GM18520 (cell line): ENCODE data around the gene RPS5.
"Not testable (repeated sequence)": the region's sequence is repeated elsewhere in the genome, so short reads cannot be mapped to it uniquely, and the experiment has no call there.

Experiments
- ATAC-seq: cut with Tn5 transposase; IDR thresholded peaks from one replicate; pipeline ENCODE4 v1.9.1; 2021; ENCODE audit not compliant: unreplicated experiment

RPS5 gene

DNA sequence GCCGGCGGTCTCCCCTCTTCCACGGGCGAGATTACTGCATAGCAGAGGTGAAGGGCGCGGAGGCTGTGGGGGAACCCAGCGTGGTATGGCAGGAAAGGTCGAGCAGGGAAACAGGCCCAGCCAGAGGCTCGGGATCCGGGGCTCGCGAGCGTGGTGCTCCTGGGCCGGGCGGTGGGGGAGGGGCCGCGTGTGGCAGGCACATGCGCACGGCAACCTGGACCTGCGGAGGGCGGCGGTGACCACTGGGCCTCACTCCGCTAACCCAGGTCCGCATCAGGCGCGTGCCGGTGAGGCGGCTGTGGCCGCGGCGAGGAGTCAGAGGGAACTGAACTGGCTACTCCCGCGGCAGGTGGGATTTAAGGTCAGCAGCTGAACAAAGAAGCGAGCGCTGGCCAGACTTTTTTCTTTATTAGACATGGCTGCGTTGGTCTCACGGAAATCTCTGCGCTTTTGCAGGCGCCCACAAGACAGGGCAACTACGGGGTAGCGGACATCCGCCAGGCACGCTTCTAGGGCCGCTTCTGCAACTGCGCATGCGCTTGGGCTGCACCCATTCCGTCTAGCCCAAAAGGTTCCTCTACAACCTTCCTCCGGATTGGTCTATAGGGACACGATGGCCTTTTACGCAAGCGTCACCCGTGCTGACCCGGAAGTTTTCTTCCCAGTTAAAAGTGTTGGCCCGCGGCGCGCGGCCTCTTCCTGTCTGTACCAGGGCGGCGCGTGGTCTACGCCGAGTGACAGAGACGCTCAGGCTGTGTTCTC is at the start of gene RPS5:
Gene RPS5 (plus strand): TSS at position 694 of the 762 bp plus-strand sequence. CDS start 869 bp downstream, outside the sequence.
- peak; percentile 87 for ATAC-seq

DNA sequence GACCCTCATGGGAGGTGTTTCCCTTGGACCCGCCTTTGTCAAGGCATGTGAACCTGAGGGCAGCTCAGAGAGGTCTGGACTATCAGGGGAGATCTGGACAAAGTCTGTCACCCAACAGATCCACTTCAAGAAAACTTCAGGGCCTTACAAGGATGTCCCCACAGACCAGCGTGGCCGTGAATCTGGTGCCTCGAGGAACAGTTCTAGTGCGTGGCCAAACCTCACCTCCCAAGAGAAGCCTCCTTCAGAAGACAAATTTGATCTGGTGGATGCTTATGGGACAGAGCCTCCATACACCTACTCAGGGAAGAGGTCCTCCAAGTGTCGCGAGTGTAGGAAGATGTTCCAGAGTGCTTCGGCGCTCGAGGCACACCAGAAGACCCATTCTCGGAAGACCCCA is 48.7 kb upstream of the RPS5 start:
- ATAC-seq, result no peak

DNA sequence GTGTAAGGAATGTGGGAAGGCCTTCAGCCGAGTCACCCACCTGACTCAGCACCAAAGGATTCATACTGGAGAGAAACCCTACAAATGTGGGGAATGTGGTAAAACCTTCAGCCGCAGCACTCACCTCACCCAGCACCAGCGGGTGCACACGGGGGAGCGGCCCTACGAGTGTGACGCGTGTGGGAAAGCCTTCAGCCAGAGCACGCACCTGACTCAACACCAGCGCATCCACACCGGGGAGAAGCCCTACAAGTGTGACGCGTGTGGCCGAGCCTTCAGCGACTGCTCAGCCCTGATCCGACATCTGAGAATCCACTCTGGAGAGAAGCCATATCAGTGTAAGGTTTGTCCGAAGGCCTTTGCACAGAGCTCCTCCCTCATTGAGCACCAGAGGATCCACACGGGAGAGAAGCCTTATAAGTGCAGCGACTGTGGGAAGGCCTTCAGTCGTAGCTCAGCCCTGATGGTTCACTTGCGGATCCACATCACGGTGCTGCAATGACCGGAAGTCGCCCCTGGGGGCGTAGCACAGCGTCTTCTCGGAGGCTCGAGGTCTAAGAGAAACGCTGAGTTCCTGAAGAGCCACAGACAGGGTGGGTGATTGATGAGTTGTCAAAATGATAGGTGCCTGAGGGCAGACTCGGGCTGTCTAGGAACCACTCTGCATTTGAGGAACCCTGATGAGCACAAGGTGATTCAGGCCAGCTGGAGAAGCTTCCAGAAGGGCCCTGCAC is 48.1 kb upstream of the RPS5 start:
- no peak for ATAC-seq

DNA sequence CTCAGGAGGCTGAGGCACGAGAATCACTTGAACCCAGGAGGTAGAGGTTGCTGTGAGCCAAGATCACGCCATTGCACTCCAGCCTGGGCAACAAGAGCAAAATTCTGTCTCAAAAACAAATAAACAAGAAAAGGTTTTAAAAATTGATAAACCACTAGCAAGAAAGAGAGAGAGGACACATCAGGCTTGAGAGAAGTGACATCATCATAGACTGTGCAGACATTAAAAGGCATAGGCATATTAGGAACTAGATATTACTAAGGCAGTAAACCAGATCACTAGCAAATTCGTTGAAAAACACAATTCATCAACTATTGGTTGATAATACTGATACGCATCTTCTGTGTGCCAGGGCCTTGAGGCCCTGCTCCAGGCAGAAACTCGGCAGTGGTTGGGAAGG is 41.5 kb upstream of the RPS5 start:
- no peak for ATAC-seq

DNA sequence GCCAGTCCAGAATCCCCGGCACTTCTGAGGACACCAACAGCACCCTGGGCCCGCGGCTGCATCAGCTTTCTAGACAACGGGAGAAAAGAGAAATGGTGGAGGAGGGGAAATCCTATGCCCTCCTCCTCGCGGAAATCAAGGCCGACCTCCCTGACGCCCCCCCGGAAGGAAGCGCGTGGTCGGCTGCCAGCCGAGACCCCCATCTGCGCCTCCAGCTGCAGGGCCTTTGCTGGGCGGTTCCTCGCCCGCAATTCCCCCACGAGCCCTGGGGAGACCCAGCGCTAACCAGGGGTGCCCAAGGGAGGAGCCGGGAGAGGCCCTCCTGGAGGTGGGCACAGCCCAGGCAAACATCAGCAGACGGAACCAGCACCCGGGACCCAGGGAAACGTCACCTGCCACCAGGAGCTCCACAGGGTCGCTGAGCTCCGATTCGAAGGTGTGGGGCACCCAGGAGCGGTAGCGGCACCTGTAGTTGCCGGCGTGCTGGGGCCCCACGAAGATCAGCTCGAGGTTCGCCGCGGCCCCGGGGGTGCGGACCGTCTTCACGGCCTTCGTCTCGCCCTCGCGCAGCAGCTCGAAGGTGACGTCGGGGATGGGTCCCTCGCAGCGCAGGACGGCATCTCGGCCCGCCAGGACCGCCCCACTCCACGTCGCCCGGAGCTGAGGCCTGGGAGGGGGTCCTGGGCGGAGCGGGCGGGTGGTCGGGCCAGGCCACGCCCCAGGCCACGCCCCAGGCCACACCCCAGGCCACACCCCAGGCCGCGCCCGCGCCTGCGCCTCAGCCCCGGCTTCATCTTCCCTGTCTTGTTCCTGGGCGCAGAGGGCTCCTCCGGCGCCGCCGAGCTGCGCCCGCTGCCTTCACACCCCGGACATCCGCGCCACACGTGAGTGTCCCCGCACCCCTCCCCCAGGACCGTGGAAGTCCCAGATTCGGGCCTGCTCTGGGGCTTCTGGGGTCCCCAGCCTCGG is 39.8 kb upstream of the RPS5 start:
- peak; percentile 71 for ATAC-seq

DNA sequence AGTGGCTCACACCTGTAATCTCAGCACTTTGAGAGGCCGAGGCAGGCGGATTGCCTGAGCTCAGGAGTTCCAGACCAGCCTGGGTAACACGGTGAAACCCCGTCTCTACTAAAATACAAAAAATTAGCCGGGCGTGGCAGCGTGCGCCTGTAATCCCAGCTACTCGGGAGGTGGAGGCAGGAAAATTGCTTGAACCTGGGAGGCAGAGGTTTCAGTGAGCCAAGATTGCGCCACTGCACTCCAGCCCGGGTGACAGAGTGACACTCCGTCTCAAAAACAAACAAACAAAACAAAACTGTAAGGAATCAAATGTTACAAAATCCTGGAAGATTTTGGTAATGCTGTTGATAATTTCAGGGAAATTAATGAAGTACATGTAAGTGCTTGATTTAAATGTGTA is 39.0 kb upstream of the RPS5 start:
- not testable (repeated sequence) for ATAC-seq

DNA sequence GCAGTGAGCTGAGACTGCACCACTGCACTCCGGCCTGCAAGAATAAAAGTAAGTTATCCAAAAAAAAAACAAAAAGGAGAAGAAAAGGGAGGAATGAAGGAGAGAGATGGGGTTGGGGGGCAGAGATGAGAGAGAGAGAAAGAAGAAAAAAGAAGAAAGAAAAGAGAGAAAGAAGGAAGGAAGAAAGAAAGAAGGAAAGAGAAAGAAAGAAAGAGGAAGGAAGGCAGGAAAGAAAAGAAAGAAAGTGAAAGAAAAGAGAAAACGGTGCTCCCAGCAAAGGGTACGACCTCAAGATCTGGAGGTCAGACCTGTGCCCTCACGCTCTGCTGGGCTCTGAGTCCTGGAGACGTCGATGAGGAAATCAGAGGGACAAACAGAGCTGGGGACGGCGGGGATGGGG is 37.5 kb upstream of the RPS5 start:
- no peak for ATAC-seq

DNA sequence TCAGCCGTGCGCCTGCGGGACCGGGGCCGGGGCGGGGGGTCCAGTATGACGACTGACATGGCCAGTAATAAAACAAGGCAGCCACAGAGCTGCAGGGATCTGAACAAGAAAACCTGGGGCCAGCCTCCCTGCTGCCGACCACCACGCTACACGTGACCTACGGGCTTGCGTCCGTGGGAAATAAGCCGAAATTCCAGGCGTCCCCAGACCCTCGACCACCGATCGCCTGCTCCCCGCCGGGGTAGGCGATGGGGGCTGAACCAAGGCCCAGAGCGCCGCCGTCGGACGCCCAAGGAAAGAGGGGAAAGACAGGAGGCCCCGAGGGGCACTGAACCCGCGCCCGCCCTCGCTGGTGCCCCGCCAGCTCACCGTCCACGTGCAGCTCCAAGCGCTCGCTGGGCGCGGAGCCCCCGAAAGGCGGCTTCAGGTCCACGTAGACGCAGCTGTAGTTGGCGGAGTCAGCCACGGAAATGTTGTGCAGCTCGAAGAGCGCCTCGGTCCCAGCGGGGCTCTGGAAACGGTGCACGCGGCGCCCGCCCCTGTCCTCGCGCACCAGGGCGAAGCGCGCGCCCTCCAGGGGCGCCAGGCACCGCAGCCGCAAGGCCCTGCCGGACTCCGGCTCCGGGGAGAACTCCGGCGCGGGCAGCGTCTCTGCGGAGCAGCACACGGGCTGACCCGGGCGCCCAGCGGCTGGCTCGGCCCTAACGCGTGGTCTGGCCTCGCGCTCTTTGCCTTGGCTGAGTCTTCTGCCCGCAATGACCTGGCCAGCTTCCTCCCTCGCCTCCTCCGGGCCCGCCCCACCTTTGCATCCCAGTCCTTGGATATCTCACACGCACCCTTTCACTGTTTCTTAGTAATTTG is 36.8 kb upstream of the RPS5 start:
- ATAC-seq, result no peak

DNA sequence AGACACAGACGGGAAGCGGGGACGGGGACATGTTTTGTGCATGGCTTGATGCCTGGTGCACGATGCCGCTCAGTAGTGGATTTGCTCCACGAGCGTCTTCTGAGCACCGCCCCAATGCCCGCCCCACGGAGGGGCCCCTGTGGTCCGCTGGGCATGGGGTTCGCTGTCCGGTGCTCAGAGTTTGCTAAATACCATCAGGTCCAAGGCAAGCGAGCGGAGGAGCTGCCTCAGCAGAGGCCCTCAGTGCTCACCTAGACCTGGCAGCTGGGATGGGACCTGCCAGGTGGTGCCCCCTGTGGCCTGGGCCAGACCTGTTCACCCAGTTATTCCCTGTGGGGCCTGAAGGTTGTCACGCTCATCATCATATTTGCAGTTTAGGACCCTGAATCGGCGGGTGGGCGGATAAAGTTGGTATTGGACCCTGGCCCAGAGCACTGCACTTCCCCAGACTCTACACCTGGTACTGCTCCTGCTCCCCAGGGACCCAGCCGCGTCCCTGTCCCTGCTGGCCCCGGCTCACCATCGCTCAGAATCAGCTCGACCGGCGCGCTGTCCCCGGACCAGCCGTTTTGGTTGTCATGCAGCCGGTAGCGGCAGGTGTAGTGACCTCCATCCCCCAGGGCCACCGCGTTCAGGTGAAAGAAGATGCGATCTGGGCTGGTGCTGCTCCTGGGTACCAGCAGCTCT is 36.1 kb upstream of the RPS5 start:
- no peak for ATAC-seq

DNA sequence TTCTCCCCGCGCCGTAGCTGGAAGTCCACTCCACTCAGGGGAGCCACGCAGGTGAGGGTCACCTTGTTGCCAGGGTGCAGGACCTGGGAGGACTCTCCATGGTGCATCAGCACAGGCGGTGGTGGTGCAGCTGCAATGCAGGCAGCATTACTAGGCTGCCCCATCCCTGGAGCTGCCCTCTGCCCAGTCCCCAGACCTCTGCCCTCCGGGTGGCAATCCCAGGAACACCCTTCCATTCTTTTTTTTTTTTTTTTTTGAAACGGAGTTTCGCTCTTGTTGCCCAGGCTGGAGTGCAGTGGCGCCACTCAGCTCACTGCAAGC is 35.6 kb upstream of the RPS5 start:
- ATAC-seq, result no peak

DNA sequence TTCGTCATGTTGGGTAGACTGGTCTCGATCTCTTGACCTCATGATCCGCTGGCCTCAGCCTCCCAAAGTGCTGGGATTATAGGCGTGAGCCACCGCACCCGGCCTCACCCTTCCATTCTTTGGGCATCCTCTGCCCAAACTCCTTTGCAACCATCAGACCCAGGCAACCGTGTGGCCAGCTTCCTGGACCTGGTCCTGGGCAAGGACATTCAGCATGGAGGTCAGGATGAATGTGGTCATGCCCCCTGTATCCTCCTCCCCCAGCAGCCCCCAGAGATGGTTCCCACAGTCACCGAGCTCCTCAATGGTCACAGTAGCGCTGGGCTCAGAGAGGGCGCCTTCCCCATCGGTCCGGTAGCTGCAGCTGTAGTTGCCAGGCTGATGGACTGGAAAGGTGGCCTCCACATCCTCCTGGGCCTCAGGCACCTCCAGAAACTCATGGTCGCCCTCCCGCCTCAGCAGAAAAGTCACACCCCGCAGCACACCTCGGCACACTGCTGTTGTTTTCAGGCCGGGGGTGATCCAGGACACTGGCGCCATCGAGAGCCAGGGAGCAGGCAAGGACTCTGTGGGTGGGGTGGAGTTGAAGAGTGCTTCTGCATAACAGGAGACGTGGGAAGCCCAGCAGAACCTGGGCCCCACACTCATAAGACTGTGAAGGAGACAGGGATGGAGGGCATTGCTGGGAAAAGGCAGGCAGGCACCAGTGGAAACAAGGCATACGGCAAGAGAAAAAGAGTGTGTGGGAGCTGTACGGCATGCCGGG is 34.9 kb upstream of the RPS5 start:
- no peak for ATAC-seq

DNA sequence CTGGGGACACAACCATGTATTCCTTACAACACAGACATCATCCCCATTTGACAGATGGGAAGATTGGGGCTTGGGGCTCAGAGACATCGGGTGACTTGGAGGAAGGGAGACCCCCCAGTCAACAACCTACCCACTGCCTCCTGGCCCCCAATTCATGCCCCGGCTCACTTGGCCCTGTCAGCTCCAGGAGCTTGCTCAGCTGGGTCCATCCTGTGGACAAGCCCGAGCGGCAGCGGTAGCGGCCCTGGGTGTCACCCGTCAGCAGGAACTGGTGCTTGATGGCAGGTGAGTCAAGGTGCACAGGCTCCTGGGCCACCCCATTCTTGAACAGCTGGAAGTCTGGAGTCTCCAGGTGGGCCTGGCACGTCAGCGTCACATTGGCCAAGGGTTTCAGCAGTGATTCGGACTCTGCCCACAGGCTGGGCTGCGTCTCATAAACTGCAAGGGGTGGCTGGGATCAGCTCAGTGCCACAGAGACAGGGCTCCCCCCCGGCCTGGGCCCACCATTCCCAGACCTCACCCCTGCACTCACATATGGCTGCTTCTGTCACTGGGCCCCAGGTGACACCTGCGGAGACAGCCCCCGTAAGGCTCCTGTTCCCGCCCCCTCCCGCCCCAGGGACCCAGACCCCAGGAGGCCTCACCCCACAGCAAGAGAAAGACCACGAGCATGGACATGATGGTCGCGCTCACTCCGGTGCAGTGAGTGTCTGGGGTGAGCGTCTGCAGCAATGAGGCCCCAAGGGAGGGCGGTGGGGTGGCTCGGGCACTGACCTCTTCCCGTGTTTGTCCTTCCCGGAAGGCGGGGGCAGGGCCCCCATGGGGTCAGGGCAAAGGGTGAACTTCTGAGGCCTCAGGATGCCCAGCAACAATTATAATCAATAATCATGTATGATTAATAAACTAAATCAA is 34.1 kb upstream of the RPS5 start, which contains the start of gene A1BG:
Gene A1BG (minus strand): TSS at position 733 of the 912 bp plus-strand sequence. CDS start 55 bp downstream, at position 678.
- ATAC-seq, result no peak

DNA sequence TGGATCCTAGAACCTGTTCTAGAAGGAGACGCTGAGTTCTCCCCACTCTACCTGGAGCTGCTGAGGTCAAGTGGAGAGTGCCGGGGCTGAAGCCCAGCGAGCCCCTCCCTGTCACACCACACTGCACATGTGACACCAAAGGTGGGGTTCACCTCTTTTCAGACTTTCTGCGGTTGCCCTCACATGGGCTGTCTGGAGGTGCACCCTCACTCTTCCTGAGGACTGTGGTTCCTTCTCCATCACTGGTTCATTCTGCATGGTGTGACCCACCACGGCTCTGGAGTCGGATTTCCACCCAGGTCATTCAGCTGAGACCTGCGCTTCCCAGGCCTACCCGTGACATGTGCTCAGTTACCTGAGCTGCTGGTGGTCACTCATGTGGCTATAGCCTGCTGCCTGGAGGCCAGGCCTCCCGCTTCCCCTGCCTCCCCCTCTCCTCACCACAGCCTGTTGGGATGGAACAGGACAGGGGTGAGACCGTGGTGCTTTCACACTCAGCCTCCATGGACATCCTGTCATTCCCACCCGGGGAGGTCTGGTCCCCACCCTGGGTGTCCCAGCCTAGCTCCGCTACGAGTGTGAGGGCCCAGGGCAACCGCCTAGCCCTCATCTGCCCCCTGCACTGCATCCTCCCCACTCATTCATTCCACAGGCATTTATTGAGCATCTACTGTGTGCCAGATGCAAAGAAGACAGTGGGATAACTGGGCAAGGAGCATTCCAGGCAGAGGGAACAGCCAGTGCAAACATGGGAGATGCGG is 33.2 kb upstream of the RPS5 start:
- ATAC-seq, result no peak

DNA sequence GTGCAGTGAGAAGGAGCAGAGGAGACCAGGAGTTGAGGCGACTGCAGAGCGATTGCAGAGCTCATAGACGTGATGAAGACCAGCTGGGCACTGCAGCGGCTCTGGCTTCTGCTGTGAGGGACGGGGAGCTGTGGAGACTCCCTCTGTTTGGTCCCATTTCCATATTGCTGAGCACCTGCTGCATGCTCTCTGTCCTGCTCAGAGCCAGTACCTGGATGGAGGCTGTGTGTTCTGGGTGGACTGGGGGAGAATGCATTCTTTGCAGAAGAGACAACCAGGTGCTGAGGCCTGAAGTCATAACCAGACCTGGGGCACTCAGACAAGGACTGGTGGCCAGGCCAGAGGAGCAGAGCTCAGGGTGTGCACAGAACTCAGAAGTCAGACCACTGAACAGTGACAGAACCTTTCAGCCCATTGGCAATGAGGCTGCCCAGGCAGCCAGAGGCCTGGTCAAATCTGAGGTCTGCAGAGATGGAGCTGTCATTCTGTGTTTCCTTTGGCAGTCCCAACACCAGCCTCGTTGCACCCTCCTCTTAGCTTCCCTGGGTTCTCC is 32.5 kb upstream of the RPS5 start:
- ATAC-seq, result no peak

DNA sequence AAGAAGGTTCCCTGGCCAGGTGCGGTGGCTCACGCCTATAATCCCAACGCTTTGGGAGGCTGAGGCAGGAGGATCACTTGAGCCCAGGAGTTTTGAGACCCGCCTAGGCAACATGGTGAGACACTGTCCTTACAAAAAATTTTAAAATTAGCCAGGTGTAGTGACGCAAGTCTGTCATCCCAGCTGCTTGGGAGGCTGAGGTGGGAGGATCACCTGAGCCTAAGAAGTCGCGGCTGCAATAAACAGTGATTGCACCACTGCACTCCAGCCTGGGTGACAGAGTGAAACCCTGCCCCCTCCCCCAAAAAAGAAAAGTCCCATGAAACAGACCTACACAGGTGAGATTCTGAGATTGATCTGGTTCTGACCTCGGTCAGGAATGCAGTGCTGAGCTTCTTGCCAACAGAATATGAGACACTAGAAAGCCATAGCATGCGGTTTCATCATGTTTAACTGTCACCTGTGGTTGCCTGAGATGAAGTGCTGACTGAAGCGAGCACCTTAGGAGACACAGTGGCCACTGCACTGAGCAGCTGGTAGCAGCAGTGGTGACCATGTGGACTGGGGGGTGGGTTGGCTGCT is 31.8 kb upstream of the RPS5 start:
- ATAC-seq, result no peak

DNA sequence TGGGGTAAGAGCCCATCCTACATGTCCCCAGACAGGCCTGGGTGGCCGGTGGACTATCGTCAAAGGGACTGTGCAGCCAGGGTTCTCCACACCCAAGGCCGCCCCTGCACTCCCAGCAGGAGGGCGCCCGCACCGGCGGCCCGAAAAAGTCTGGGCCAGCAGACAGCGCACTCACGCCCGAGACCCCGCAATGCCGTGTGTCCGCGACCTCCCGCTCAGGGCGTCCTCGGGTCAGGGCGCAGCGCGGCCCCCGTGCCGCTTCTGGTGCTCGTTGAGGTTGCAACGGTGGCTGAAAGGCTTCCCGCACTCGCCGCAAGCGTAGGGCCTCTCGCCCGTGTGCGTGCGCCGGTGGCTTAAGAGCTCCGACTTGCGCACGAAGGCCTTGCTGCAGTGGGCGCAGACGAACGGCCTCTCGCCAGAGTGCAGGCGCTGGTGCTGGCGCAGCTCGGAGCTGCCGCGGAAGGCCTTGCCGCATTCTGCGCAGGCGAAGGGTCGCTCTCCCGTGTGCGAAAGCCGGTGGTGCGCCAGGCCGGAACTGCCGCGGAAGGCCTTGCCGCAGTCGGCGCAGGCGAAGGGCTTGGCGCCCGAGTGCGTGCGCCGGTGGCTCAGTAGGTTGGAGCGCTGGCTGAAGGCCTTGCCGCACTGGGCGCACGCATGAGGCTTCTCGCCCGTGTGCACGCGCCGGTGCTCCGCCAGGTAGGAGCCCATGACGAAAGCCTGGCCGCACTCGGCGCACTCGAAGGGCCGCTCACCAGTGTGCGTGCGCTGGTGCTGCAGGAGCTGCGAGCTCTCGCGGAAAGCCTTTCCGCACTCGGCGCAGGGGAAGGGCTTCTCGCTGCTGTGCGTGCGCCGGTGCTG is 30.9 kb upstream of the RPS5 start:
- ATAC-seq, result no peak
